GM23338 (cell line): ENCODE results near the gene SLC25A18.

Experiments used
- EZH2 ChIP-seq: fragments of 200-600 bp; sonication (generic); IDR thresholded peaks from one replicate; pipeline ENCODE4 v1.8.0; 2017; ENCODE audit warnings: antibody characterized with exemption, mild to moderate bottlenecking, low read depth; ENCODE audit not compliant: unreplicated experiment
- EZH2phosphoT487 ChIP-seq: fragments of 200-600 bp; sonication (generic); IDR thresholded peaks from one replicate; pipeline ENCODE4 v1.8.1; 2018; ENCODE audit warnings: antibody characterized with exemption; ENCODE audit not compliant: unreplicated experiment
- JUNB ChIP-seq: IDR thresholded peaks from one replicate; pipeline ENCODE4 v1.6.1; 2016; ENCODE audit warnings: antibody characterized with exemption; ENCODE audit not compliant: unreplicated experiment
- POLR2AphosphoS5 ChIP-seq: IDR thresholded peaks from 2 replicates; pipeline ENCODE4 v1.6.1; 2016; ENCODE audit warnings: antibody characterized with exemption, low read depth
- ZNF114 ChIP-seq: fragments of 250-450 bp; sonication (Bioruptor Pico); IDR thresholded peaks from 2 replicates; pipeline ENCODE4 v1.5.0; 2020; ENCODE audit warnings: mild to moderate bottlenecking, moderate library complexity
- TF ChIP-seq, protein P1 (sequence below), 2 experiments: fragments of 200-600 bp in 1 of 2; sonication (generic) in 1 of 2; conservative IDR thresholded peaks; 2 replicates each; pipeline versions ENCODE4 v1.5.1 to v1.6.1; 2016 to 2017; ENCODE audit warnings: antibody characterized with exemption in 2 of 2, low read depth in 2 of 2, mild to moderate bottlenecking in 2 of 2, moderate library complexity in 1 of 2
- TF ChIP-seq, protein P2 (sequence below): IDR thresholded peaks from one replicate; pipeline ENCODE4 v1.6.1; 2018; ENCODE audit warnings: antibody characterized with exemption; ENCODE audit not compliant: unreplicated experiment

DNA sequence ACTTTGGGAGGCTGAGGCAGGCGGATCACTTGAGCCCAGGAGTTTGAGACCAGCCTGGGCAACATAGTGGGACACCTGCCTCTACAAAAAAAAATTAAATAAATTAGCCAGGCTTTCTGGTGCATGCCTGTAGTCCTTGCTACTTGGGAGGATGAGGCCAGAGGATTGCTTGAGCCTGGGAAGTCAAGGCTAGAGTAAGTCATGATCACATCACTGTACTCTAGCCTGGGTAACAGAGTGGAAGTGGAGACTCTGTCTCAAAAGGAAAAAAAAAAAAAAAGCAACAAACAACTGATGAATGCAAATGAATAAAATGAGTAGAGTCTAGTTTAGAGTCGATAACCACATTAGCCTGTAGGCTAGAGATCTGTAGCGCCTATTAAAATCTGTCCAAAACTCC lies 71.4 kb downstream of the SLC25A18 start:
- TF ChIP-seq ZNF114 (CRISPR knock-in tag) (no peak), EZH2 (no peak), POLR2AphosphoS5 (no peak), JUNB (no peak), EZH2phosphoT487 (no peak)
- TF ChIP-seq, protein P1, sequence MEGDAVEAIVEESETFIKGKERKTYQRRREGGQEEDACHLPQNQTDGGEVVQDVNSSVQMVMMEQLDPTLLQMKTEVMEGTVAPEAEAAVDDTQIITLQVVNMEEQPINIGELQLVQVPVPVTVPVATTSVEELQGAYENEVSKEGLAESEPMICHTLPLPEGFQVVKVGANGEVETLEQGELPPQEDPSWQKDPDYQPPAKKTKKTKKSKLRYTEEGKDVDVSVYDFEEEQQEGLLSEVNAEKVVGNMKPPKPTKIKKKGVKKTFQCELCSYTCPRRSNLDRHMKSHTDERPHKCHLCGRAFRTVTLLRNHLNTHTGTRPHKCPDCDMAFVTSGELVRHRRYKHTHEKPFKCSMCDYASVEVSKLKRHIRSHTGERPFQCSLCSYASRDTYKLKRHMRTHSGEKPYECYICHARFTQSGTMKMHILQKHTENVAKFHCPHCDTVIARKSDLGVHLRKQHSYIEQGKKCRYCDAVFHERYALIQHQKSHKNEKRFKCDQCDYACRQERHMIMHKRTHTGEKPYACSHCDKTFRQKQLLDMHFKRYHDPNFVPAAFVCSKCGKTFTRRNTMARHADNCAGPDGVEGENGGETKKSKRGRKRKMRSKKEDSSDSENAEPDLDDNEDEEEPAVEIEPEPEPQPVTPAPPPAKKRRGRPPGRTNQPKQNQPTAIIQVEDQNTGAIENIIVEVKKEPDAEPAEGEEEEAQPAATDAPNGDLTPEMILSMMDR (conservative IDR thresholded peaks at IDR 0.05; ENCODE audit: low read depth in 2 of 2): no peak
- TF ChIP-seq, protein P2, sequence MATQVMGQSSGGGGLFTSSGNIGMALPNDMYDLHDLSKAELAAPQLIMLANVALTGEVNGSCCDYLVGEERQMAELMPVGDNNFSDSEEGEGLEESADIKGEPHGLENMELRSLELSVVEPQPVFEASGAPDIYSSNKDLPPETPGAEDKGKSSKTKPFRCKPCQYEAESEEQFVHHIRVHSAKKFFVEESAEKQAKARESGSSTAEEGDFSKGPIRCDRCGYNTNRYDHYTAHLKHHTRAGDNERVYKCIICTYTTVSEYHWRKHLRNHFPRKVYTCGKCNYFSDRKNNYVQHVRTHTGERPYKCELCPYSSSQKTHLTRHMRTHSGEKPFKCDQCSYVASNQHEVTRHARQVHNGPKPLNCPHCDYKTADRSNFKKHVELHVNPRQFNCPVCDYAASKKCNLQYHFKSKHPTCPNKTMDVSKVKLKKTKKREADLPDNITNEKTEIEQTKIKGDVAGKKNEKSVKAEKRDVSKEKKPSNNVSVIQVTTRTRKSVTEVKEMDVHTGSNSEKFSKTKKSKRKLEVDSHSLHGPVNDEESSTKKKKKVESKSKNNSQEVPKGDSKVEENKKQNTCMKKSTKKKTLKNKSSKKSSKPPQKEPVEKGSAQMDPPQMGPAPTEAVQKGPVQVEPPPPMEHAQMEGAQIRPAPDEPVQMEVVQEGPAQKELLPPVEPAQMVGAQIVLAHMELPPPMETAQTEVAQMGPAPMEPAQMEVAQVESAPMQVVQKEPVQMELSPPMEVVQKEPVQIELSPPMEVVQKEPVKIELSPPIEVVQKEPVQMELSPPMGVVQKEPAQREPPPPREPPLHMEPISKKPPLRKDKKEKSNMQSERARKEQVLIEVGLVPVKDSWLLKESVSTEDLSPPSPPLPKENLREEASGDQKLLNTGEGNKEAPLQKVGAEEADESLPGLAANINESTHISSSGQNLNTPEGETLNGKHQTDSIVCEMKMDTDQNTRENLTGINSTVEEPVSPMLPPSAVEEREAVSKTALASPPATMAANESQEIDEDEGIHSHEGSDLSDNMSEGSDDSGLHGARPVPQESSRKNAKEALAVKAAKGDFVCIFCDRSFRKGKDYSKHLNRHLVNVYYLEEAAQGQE: no peak
